ENCODE results near the gene MKNK1.

DNA sequence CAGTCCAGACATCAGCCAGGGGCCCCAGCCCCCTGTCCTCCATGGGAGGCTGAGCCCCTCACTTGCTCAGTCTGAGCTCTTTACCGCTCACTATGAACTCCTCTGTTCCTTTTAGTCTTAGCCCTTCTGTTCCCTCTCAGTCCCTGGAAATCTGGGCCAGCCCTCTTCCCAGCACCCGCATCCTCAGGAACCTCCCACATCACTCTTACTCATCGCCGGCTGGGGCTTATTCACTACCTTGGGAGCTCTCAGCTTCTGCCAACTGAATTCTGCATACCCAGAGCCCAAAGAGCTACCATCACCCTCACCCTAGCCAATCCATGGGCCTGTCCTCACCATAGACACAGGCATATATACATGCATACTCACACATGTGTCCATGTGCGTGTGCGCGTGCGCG is 64.1 kb downstream of the MKNK1 start:
- no peak for TF ChIP-seq TEAD4 (CRISPR knock-in tag; IDR thresholded peaks at IDR 0.05)
- TF ChIP-seq, protein P1, sequence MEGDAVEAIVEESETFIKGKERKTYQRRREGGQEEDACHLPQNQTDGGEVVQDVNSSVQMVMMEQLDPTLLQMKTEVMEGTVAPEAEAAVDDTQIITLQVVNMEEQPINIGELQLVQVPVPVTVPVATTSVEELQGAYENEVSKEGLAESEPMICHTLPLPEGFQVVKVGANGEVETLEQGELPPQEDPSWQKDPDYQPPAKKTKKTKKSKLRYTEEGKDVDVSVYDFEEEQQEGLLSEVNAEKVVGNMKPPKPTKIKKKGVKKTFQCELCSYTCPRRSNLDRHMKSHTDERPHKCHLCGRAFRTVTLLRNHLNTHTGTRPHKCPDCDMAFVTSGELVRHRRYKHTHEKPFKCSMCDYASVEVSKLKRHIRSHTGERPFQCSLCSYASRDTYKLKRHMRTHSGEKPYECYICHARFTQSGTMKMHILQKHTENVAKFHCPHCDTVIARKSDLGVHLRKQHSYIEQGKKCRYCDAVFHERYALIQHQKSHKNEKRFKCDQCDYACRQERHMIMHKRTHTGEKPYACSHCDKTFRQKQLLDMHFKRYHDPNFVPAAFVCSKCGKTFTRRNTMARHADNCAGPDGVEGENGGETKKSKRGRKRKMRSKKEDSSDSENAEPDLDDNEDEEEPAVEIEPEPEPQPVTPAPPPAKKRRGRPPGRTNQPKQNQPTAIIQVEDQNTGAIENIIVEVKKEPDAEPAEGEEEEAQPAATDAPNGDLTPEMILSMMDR (IDR thresholded peaks at IDR 0.05), result no peak
- TF ChIP-seq ETV6 (CRISPR knock-in tag; IDR thresholded peaks at IDR 0.05), result no peak
- TF ChIP-seq KAT7 (CRISPR knock-in tag; IDR thresholded peaks at IDR 0.05; ENCODE audit: borderline replicate concordance), result no peak
- TF ChIP-seq NR3C1 (CRISPR knock-in tag; conservative IDR thresholded peaks at IDR 0.05; ENCODE audit: low read depth), result no peak
- TF ChIP-seq, protein P2, sequence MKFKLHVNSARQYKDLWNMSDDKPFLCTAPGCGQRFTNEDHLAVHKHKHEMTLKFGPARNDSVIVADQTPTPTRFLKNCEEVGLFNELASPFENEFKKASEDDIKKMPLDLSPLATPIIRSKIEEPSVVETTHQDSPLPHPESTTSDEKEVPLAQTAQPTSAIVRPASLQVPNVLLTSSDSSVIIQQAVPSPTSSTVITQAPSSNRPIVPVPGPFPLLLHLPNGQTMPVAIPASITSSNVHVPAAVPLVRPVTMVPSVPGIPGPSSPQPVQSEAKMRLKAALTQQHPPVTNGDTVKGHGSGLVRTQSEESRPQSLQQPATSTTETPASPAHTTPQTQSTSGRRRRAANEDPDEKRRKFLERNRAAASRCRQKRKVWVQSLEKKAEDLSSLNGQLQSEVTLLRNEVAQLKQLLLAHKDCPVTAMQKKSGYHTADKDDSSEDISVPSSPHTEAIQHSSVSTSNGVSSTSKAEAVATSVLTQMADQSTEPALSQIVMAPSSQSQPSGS (CRISPR knock-in tag; IDR thresholded peaks at IDR 0.05; ENCODE audit: borderline replicate concordance, low read depth), result no peak
- TF ChIP-seq, protein P3, sequence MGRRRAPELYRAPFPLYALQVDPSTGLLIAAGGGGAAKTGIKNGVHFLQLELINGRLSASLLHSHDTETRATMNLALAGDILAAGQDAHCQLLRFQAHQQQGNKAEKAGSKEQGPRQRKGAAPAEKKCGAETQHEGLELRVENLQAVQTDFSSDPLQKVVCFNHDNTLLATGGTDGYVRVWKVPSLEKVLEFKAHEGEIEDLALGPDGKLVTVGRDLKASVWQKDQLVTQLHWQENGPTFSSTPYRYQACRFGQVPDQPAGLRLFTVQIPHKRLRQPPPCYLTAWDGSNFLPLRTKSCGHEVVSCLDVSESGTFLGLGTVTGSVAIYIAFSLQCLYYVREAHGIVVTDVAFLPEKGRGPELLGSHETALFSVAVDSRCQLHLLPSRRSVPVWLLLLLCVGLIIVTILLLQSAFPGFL (CRISPR knock-in tag; IDR thresholded peaks at IDR 0.05; ENCODE audit: borderline replicate concordance), result no peak
- TF ChIP-seq FOXJ3 (CRISPR knock-in tag; IDR thresholded peaks at IDR 0.05; ENCODE audit: borderline replicate concordance), result no peak
- TF ChIP-seq, protein P4, sequence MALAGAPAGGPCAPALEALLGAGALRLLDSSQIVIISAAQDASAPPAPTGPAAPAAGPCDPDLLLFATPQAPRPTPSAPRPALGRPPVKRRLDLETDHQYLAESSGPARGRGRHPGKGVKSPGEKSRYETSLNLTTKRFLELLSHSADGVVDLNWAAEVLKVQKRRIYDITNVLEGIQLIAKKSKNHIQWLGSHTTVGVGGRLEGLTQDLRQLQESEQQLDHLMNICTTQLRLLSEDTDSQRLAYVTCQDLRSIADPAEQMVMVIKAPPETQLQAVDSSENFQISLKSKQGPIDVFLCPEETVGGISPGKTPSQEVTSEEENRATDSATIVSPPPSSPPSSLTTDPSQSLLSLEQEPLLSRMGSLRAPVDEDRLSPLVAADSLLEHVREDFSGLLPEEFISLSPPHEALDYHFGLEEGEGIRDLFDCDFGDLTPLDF (CRISPR knock-in tag; IDR thresholded peaks at IDR 0.05), result no peak
- TF ChIP-seq, protein P5, sequence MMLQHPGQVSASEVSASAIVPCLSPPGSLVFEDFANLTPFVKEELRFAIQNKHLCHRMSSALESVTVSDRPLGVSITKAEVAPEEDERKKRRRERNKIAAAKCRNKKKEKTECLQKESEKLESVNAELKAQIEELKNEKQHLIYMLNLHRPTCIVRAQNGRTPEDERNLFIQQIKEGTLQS (CRISPR knock-in tag; conservative IDR thresholded peaks at IDR 0.05), result no peak
- TF ChIP-seq NR1H2 (CRISPR knock-in tag; IDR thresholded peaks at IDR 0.05), result no peak
- TF ChIP-seq TCF7 (CRISPR knock-in tag; IDR thresholded peaks at IDR 0.05; ENCODE audit: low read depth), result no peak
